SK-N-SH (cell line): ENCODE measurements around the gene XYLT2. TPM values are rescaled to one million over a fixed set of nuclear protein-coding genes. Genes with fewer than 3 reads are reported as not detected.

Experiments used
- CTCF ChIA-PET: fragments of 300-600, 350-600 bp; formaldehyde crosslinking; extraction: SDS; loops from one replicate; lab custom pipeline; 2021; lab: Yijun Ruan, JAX
- POLR2A ChIA-PET: fragments of 350-600 bp; sonication (Branson Sonifier 250); formaldehyde crosslinking; extraction: SDS; loops from one replicate; lab custom pipeline; 2020; ENCODE audit warnings: antibody characterized with exemption, inconsistent platforms; lab: Yijun Ruan, JAX
- DNase-seq: peaks from one replicate; pipeline ENCODE4 v3.0.0; 2012
- H2AFZ ChIP-seq: fragments of 200-600 bp; sonication (generic); 2 replicates; pipeline ENCODE4 v1.8.1; 2016; ENCODE audit warnings: antibody characterized with exemption, mild to moderate bottlenecking, low read depth
- H3F3A ChIP-seq: fragments of 200-600 bp; sonication (generic); replicated peaks from 2 replicates; pipeline ENCODE3; 2016; ENCODE audit warnings: antibody characterized with exemption, mild to moderate bottlenecking; ENCODE audit not compliant: insufficient read depth
- H3K27ac ChIP-seq, 2 experiments: fragments of 200-500 bp in 1 of 2; fragments of 200-600 bp in 1 of 2; sonication (Bioruptor generic) in 1 of 2; sonication (generic), shearing (Covaris generic) in 1 of 2; 2 replicates each; pipeline versions ENCODE4 v1.5.1 to v1.6.1; 2014 to 2016; ENCODE audit warnings: low read depth in 2 of 2, inconsistent platforms in 1 of 2, low read length in 1 of 2, mild to moderate bottlenecking in 1 of 2, mixed read lengths in 1 of 2
- H3K27me3 ChIP-seq: fragments of 200-600 bp; sonication (generic), shearing (Covaris generic); 2 replicates; pipeline ENCODE4 v1.6.1; 2016; ENCODE audit warnings: mixed run types; ENCODE audit not compliant: insufficient read depth
- H3K36me3 ChIP-seq, 2 experiments: fragments of 200-500 bp in 1 of 2; fragments of 200-600 bp in 1 of 2; sonication (Bioruptor generic) in 1 of 2; sonication (generic) in 1 of 2; replicated peaks in 1 of 2; 2 replicates each; pipeline versions ENCODE3 to v1.5.1; 2014 to 2016; ENCODE audit warnings: low read length in 1 of 2, mild to moderate bottlenecking in 1 of 2; ENCODE audit not compliant: insufficient read depth in 2 of 2, control insufficient read depth in 1 of 2
- H3K4me1 ChIP-seq, 2 experiments: fragments of 200-500 bp in 1 of 2; fragments of 200-600 bp in 1 of 2; sonication (Bioruptor generic) in 1 of 2; sonication (generic), shearing (Covaris generic) in 1 of 2; 2 replicates each; pipeline versions ENCODE4 v1.5.1 to v1.6.1; 2014 to 2016; ENCODE audit warnings: low read depth in 1 of 2, low read length in 1 of 2, mixed run types in 1 of 2; ENCODE audit not compliant: insufficient read depth in 2 of 2, control insufficient read depth in 1 of 2
- H3K4me2 ChIP-seq: fragments of 200-600 bp; sonication (generic), shearing (Covaris generic); 2 replicates; pipeline ENCODE4 v1.6.1; 2017; ENCODE audit warnings: mixed run types
- H3K4me3 ChIP-seq, 2 experiments: fragments of 200-500 bp in 1 of 2; fragments of 200-600 bp in 1 of 2; sonication (Bioruptor generic) in 1 of 2; sonication (generic), shearing (Covaris generic) in 1 of 2; 2 replicates each; pipeline versions ENCODE4 v1.5.1 to v1.8.1; 2014 to 2016; ENCODE audit warnings: low read depth in 2 of 2, inconsistent platforms in 1 of 2, low read length in 1 of 2, mild to moderate bottlenecking in 1 of 2, mixed read lengths in 1 of 2, moderate library complexity in 1 of 2
- H3K79me2 ChIP-seq: fragments of 200-600 bp; sonication (generic); 2 replicates; pipeline ENCODE4 v1.8.1; 2017; ENCODE audit warnings: mild to moderate bottlenecking; ENCODE audit not compliant: insufficient read depth
- H3K9ac ChIP-seq: fragments of 200-600 bp; sonication (generic); 2 replicates; pipeline ENCODE4 v1.6.1; 2017; ENCODE audit warnings: mixed run types
- H3K9me2 ChIP-seq: fragments of 200-600 bp; sonication (generic); 2 replicates; pipeline ENCODE4 v1.6.1; 2017; ENCODE audit warnings: mixed run types
- H3K9me3 ChIP-seq: fragments of 200-600 bp; sonication (generic); 2 replicates; pipeline ENCODE4 v1.6.1; 2017; ENCODE audit warnings: mixed run types, mild to moderate bottlenecking, moderate library complexity
- H4K20me1 ChIP-seq: fragments of 200-600 bp; sonication (generic); 2 replicates; pipeline ENCODE4 v1.6.1; 2017; ENCODE audit warnings: mild to moderate bottlenecking, mixed run types; ENCODE audit not compliant: insufficient read depth
- CHD2 ChIP-seq: fragments of 150-350 bp; IDR thresholded peaks from 2 replicates; pipeline ENCODE4 v1.6.1; 2018; ENCODE audit warnings: low read length; ENCODE audit not compliant: partially characterized antibody
- FOSL2 ChIP-seq: IDR thresholded peaks from 2 replicates; pipeline ENCODE4 v1.4.0; 2012; ENCODE audit warnings: low read depth, mild to moderate bottlenecking, moderate library complexity, borderline replicate concordance
- FOXM1 ChIP-seq: IDR thresholded peaks from 2 replicates; pipeline ENCODE4 v1.4.0; 2012; ENCODE audit warnings: low read depth, mild to moderate bottlenecking
- MXI1 ChIP-seq: IDR thresholded peaks from 2 replicates; pipeline ENCODE4 v1.6.1; 2012; ENCODE audit warnings: mild to moderate bottlenecking, low read depth, low read length, improper control_type of control experiment
- NRF1 ChIP-seq: IDR thresholded peaks from 2 replicates; pipeline ENCODE4 v1.6.1; 2012; ENCODE audit warnings: low read depth, mild to moderate bottlenecking, low read length
- SIN3A ChIP-seq: IDR thresholded peaks from 2 replicates; pipeline ENCODE4 v1.6.1; 2012; ENCODE audit warnings: low read depth, mild to moderate bottlenecking, low read length, moderate library complexity, borderline replicate concordance
- SMC3 ChIP-seq: IDR thresholded peaks from 2 replicates; pipeline ENCODE4 v1.6.1; 2012; ENCODE audit warnings: low read depth, low read length, improper control_type of control experiment
- TEAD4 ChIP-seq: IDR thresholded peaks from 2 replicates; pipeline ENCODE4 v1.4.0; 2012; ENCODE audit warnings: mild to moderate bottlenecking, borderline replicate concordance; ENCODE audit not compliant: insufficient read depth
- WGBS: methylation state at CpG from one replicate; pipeline ENCODE4 v1.1.6; 2017; ENCODE audit warnings: low lambda C conversion rate; 5-methylcytosine and 5-hydroxymethylcytosine counted together
- polyA plus RNA-seq, 3 experiments: library from polyadenylated mRNA; depleted of rRNA; stranded (reverse); fragments of >200 nt; gene quantifications; 2 replicates each; pipeline ENCODE4 v1.2.3, GENCODE V29; 2012
- TF ChIP-seq, protein P1 (sequence below): fragments of 200-600 bp; sonication (generic); IDR thresholded peaks from 2 replicates; pipeline ENCODE4 v1.6.1; 2017; ENCODE audit warnings: antibody characterized with exemption, mild to moderate bottlenecking, moderate library complexity
- TF ChIP-seq, protein P2 (sequence below): fragments of 150-350 bp; IDR thresholded peaks from 2 replicates; pipeline ENCODE4 v1.6.1; 2017; ENCODE audit warnings: antibody characterized with exemption, low read length, low read depth, borderline replicate concordance
- TF ChIP-seq, protein P3 (sequence below): IDR thresholded peaks from 2 replicates; pipeline ENCODE4; 2012
- TF ChIP-seq, protein P4 (sequence below): fragments of 150-350 bp; IDR thresholded peaks from 2 replicates; pipeline ENCODE4 v1.6.1; 2016; ENCODE audit warnings: mild to moderate bottlenecking, low read depth, low read length
- TF ChIP-seq, protein P5 (sequence below): IDR thresholded peaks from 2 replicates; pipeline ENCODE4 v1.6.1; 2012; ENCODE audit warnings: mild to moderate bottlenecking, low read depth, low read length, moderate library complexity
- TF ChIP-seq, protein P6 (sequence below): IDR thresholded peaks from 2 replicates; pipeline ENCODE4 v1.4.0; 2012; ENCODE audit warnings: low read depth, borderline replicate concordance
- TF ChIP-seq, protein P7 (sequence below): IDR thresholded peaks from 2 replicates; pipeline ENCODE4 v1.4.0; 2012; ENCODE audit warnings: low read depth

The XYLT2 gene
- polyA plus RNA-seq, 1 of the 3 experiments (the other 2 are of a cell fraction), result 28.4 TPM

DNA sequence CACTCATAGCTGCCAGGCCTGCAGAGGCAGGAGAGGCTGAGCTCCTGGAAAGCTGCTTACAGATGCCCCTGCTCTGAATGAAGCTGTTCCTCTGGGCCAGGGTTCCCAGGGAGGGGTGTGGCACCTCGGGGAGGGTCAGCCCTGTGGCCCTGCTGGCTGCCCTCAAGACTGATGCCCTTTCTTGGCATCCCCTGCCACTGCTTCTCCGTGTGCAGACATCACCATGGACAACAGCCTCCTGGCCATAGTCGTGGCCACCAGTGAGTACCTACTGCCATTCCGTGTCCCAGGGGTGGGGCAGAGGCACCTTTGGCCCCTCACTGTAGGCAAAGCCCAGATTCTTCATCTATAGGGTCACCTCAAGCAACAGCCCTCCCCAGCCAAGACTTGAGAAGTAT is 18.1 kb downstream of the XYLT2 start:
- H3K9me3 ChIP-seq, result no peaks in the 10 kb centered on the region
- no peaks in the 10 kb centered on the region for H3K9me2 ChIP-seq
- peaks cover 9 to 25% of the 10 kb centered on the region in 2 experiments; a peak in 2 of 4 replicates for H3K4me1 ChIP-seq
- H3K9ac ChIP-seq, result no peak overlapping the region
- no peak for TF ChIP-seq NRF1
- TF ChIP-seq TEAD4, result no peak
- peak overlapping the region; percentile 9 to 24; a peak in 3 of 4 replicates for H3K27ac ChIP-seq
- peaks cover 18 to 60% of the 10 kb centered on the region in 2 experiments for H3K36me3 ChIP-seq
- H3F3A ChIP-seq, result peaks cover 21% of the 10 kb centered on the region
- POLR2A ChIA-PET, result interaction anchor here (0.8 to 1.0 kb wide), 2 partner anchors 12 to 13 kb away, joined by 3 to 4 read pairs; no protein-coding TSS in a partner anchor
- WGBS, result no CpG with 5 or more reads among the region's 4 CpGs
- no peak for DNase-seq
- no peak overlapping the region for H3K4me2 ChIP-seq
- no peak overlapping the region for H2AFZ ChIP-seq
- no peaks in the 10 kb centered on the region for H3K27me3 ChIP-seq
- no peaks in the 10 kb centered on the region for H4K20me1 ChIP-seq
- CTCF ChIA-PET, result interaction anchor here (3.0 to 4.0 kb wide), 5 partner anchors 10 to 33 kb away, joined by 20 to 56 read pairs (median 51); partner anchors contain the start of genes EME1, LRRC59, MRPL27 and XYLT2
- no peak overlapping the region for H3K4me3 ChIP-seq
- H3K79me2 ChIP-seq, result no peaks in the 10 kb centered on the region

DNA sequence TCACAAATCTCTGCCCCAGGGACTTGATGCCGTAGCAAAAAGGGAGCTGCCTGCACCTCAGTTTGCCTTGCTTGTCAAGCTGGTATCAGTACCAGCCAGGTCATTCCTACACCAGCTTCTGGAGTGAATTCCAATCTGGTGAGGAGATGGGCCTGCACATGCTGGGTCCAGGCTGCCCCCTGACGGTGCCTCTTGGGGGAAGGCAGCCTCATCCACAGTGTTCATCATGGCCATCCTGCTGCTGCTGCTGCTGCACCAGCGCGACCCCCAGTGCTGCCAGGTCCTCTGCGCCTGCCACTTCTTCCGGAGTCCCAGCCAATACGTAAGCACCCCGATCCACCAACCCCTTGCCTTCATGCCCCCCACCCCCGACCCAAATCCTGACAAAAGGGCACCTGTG is 18.8 kb downstream of the XYLT2 start:
- Histone ChIP-seq H3K9me3 (no peaks in the 10 kb centered on the region), H3K9ac (no peak overlapping the region), H3K36me3 (peaks cover 25 to 60% of the 10 kb centered on the region in 2 experiments), H3K27ac (peak overlapping the region in 1 of 2 experiments; percentile 9; a peak in 1 of 4 replicates), H3F3A (peaks cover 21% of the 10 kb centered on the region), H2AFZ (no peak overlapping the region), H3K27me3 (no peaks in the 10 kb centered on the region), H4K20me1 (no peaks in the 10 kb centered on the region), H3K79me2 (no peaks in the 10 kb centered on the region), H3K9me2 (no peaks in the 10 kb centered on the region), H3K4me1 (peaks cover 9 to 25% of the 10 kb centered on the region in 2 experiments; a peak in 2 of 4 replicates), H3K4me3 (no peak overlapping the region), H3K4me2 (no peak overlapping the region)
- CTCF ChIA-PET, result interaction anchor here (1.3 to 3.4 kb wide), 4 partner anchors 12 to 115 kb away, joined by 3 to 22 read pairs (median 5); partner anchors contain the start of gene LRRC59
- POLR2A ChIA-PET, result interaction anchor here (1.0 kb wide), 1 partner anchor 12 kb away, joined by 4 read pairs; no protein-coding TSS in a partner anchor
- WGBS, result 86% methylated on average over 9 of the region's 9 CpGs
- no peak for DNase-seq
- TF ChIP-seq, protein P1, sequence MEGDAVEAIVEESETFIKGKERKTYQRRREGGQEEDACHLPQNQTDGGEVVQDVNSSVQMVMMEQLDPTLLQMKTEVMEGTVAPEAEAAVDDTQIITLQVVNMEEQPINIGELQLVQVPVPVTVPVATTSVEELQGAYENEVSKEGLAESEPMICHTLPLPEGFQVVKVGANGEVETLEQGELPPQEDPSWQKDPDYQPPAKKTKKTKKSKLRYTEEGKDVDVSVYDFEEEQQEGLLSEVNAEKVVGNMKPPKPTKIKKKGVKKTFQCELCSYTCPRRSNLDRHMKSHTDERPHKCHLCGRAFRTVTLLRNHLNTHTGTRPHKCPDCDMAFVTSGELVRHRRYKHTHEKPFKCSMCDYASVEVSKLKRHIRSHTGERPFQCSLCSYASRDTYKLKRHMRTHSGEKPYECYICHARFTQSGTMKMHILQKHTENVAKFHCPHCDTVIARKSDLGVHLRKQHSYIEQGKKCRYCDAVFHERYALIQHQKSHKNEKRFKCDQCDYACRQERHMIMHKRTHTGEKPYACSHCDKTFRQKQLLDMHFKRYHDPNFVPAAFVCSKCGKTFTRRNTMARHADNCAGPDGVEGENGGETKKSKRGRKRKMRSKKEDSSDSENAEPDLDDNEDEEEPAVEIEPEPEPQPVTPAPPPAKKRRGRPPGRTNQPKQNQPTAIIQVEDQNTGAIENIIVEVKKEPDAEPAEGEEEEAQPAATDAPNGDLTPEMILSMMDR, result peak; percentile 39
- TF ChIP-seq, protein P2, sequence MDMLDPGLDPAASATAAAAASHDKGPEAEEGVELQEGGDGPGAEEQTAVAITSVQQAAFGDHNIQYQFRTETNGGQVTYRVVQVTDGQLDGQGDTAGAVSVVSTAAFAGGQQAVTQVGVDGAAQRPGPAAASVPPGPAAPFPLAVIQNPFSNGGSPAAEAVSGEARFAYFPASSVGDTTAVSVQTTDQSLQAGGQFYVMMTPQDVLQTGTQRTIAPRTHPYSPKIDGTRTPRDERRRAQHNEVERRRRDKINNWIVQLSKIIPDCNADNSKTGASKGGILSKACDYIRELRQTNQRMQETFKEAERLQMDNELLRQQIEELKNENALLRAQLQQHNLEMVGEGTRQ, result no peak
- TF ChIP-seq FOXM1 (no peak), MXI1 (no peak), NRF1 (no peak), SMC3 (no peak), FOSL2 (peak; percentile 20; the same call in 1 of the 2 replicates), TEAD4 (no peak), SIN3A (no peak), CHD2 (no peak)
- TF ChIP-seq, protein P3, sequence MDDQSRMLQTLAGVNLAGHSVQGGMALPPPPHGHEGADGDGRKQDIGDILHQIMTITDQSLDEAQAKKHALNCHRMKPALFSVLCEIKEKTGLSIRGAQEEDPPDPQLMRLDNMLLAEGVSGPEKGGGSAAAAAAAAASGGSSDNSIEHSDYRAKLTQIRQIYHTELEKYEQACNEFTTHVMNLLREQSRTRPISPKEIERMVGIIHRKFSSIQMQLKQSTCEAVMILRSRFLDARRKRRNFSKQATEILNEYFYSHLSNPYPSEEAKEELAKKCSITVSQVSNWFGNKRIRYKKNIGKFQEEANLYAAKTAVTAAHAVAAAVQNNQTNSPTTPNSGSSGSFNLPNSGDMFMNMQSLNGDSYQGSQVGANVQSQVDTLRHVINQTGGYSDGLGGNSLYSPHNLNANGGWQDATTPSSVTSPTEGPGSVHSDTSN, result no peak
- TF ChIP-seq, protein P4, sequence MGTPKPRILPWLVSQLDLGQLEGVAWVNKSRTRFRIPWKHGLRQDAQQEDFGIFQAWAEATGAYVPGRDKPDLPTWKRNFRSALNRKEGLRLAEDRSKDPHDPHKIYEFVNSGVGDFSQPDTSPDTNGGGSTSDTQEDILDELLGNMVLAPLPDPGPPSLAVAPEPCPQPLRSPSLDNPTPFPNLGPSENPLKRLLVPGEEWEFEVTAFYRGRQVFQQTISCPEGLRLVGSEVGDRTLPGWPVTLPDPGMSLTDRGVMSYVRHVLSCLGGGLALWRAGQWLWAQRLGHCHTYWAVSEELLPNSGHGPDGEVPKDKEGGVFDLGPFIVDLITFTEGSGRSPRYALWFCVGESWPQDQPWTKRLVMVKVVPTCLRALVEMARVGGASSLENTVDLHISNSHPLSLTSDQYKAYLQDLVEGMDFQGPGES, result no peak
- TF ChIP-seq, protein P5, sequence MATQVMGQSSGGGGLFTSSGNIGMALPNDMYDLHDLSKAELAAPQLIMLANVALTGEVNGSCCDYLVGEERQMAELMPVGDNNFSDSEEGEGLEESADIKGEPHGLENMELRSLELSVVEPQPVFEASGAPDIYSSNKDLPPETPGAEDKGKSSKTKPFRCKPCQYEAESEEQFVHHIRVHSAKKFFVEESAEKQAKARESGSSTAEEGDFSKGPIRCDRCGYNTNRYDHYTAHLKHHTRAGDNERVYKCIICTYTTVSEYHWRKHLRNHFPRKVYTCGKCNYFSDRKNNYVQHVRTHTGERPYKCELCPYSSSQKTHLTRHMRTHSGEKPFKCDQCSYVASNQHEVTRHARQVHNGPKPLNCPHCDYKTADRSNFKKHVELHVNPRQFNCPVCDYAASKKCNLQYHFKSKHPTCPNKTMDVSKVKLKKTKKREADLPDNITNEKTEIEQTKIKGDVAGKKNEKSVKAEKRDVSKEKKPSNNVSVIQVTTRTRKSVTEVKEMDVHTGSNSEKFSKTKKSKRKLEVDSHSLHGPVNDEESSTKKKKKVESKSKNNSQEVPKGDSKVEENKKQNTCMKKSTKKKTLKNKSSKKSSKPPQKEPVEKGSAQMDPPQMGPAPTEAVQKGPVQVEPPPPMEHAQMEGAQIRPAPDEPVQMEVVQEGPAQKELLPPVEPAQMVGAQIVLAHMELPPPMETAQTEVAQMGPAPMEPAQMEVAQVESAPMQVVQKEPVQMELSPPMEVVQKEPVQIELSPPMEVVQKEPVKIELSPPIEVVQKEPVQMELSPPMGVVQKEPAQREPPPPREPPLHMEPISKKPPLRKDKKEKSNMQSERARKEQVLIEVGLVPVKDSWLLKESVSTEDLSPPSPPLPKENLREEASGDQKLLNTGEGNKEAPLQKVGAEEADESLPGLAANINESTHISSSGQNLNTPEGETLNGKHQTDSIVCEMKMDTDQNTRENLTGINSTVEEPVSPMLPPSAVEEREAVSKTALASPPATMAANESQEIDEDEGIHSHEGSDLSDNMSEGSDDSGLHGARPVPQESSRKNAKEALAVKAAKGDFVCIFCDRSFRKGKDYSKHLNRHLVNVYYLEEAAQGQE, result no peak
- TF ChIP-seq, protein P6, sequence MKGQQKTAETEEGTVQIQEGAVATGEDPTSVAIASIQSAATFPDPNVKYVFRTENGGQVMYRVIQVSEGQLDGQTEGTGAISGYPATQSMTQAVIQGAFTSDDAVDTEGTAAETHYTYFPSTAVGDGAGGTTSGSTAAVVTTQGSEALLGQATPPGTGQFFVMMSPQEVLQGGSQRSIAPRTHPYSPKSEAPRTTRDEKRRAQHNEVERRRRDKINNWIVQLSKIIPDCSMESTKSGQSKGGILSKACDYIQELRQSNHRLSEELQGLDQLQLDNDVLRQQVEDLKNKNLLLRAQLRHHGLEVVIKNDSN, result no peak
- TF ChIP-seq, protein P7, sequence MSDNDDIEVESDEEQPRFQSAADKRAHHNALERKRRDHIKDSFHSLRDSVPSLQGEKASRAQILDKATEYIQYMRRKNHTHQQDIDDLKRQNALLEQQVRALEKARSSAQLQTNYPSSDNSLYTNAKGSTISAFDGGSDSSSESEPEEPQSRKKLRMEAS, result peak; percentile 72
